ENCODE measurements around the gene ARF3.

ARF3 gene

DNA sequence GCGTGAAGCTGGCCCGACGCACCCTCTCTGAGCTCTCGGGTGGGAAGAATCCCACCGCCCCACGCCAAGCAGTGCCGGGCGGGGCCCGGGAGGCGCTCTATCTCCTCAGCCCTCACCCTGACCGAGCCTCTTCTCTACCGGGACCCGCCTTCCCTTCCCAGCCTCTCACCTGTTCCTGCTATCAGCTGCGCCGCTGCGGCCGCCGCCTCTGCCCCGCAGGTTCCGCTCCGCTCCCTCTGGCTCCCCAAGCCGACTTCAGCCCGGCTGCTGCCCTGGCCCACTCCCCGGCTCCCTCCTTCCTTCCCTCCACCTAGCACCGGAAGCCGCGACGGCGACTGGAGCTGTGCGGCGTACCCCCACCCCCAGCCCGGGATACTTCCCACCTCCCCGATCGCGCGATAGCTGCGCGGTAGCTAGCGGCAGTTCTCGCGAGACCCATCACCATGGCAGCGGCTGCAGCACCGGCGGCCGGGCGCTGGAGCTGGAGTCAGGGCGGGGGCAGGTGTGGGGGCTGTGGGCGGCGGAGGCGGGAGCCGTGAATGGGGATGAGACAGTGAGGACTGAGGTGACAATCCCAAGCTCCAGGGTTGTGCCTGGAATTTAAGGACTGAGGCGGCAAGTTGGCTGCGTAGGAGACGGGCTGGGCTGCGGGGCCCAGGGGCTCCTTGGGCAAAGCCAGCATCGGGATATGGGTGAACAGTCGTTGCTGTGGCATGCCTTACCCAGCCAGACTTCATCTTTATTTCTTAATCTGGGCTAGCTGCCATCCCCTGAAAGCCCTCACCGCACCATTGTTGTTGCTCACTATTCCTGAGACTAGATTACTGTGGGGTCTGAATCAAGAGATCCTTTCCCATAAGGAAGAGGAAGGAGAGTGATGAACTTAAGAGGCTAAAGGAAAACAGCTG is at the start of gene ARF3:
TSS of gene ARF3 (minus strand) at position 347 of the 908 bp plus-strand sequence. CDS start 16,392 bp downstream, outside the sequence.
- peak; percentile 82 to 91 for DNase-seq

- no peak for DNase-seq
These were observed 43.1 kb upstream of the ARF3 start for GRCh38 chr12:49000346-49000745.

DNA sequence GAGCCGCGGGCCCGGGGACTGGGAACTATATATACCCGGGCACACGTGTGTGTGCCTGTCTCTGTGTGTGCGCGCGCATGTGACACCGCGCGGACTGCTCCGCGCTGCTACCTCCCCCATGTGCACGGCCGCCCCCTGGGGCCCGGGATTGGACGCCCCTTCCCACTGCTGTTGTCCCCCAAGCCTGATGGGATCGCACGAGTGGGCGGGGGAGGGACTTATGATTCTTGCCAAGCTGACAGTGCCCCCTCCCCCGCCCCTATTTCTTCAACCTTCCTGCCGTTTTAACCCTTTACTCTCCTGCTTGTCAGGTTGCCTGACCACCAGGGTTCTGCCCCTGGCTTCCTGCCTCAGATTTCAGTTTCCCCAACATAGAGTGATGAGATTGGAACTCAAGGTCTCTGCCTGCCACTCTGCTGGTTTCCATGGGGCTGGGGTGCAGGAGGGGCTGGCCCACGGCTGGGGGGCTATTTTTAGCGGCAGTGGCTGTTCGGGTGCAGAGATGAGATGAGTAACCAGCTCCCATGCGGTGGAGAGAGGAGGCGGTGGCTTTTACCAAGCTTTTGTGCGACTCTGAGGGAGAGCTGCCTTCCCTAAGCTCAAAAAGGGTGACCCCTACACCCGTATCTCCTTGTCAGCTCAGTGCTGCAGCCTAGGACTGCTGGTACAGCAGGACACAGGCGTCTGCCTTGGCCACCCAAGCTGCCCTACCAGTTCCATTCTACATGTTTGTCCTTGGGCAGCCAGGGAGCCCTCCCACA is 42.3 kb upstream of the ARF3 start, which contains the start of gene DDN:
TSS of gene DDN (minus strand) at position 5 of the 761 bp plus-strand sequence. CDS start 88 bp downstream, outside the sequence.
- no peak for DNase-seq

DNA sequence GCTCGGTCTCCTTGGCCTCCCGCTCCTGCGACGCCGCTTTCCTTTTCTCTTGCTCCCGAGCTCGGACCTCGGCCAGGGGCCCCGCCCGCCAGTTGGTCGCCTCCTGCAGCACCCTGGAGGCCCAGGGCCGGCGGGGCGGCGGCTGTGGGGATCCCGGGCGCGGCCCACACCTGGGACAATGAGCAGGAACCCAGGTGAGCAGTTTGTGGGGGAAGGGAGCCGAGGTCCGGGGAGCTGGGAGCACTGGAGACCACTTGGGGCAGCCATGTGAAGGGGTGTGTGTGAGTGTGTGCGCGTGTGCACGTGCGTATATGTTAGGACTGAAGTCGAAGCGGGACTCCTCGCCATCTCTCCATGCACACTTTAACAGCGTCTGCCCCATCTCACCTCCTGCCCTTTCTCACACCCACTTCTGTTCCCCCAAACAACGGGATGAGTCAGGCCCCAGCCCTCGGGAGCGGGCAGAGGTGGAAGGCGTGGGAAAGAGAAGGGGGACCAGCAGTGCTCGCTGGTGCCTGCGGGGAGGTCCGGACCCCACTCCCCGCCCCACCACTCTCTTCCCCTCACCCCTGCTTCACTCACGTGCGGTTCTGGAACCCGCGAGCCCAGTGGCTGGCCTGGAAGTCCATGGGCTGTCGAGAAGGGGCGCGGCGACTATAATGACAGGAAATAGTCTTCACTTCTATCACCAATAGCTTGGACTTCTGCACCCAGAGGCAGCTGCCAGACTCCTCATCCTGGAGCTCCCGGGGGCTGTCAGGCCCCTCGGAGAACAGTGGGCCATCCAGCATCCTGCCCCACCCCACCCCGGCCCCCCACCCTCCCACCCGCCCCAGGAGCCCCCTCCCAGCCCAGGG is 41.4 kb upstream of the ARF3 start:
- DNase-seq, result no peak

GRCh38 chr12:48997719-48998496 is 40.6 kb upstream of the ARF3 start:
- no peak for DNase-seq

- no peak for DNase-seq
These were observed 39.8 kb upstream of the ARF3 start for GRCh38 chr12:48996794-48997718.

DNA sequence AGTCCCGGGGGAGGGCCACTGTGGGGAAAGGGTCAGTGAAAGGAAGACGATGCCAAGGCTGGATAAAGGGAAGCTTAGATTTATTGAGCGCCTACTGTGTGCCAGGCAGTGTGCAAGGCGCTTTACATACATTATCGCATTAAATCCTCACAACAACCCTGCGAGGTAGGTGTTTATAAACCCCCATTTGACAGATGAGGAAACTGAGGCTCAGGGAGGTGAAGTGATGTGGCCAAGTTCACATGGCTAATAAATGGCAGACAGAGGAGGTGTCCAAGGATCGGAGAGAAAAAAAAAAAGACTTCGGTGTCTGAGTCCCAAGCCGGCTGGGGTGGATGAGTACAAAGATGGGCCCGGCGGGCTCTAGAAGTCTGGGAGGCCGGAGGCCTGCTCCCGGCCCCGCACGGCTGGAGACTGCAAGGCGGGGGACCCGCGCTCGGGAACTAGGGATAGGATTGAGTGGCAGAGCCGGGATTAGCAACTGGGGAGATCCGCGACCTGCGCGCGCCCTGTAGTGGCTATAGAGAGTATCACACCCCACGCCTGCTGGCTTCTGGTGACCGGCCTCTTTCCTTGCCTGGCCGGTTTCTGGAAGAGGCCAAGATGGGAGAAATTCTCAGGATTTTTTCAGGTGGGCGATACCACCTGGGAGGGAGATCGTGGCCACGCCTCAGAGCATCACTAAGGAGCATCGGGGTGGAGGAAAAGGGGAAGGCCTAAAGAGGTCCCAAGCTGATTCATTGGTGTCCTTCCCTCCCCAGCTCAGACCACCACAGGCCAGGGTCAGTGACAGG is 38.0 kb upstream of the ARF3 start:
- peak; percentile 39 to 80 for DNase-seq

- DNase-seq, result no peak
These were observed 37.2 kb upstream of the ARF3 start for GRCh38 chr12:48994224-48995085.

- DNase-seq, result no peak
These were observed 36.5 kb upstream of the ARF3 start for GRCh38 chr12:48993787-48994186.

- no peak for DNase-seq
These were observed 34.2 kb upstream of the ARF3 start for GRCh38 chr12:48991247-48992050.

DNA sequence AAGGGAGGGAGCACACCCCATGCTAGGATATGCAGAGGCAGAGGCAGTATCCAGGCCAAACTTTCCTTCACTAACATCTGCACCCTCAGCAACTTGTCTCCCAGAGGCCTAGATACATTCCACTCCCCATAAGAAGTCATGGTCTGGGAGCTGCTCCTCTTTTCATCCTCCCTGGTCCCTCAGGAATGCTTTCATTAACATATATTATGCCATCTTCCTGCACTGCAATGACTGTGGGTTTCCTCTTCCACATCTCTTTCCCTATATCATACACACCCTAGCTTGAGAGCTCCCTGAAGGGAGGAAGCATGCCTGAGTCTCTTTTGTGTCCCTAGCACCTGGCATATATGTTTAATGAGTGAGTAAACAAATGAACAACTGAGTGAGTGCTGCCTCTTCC is 33.3 kb upstream of the ARF3 start:
- no peak for DNase-seq

- DNase-seq, result peak in 1 of 2 experiments; percentile 38
These were observed 30.9 kb upstream of the ARF3 start for GRCh38 chr12:48988030-48988649.

- no peak for DNase-seq
These were observed 29.5 kb upstream of the ARF3 start for GRCh38 chr12:48986720-48987291.

- DNase-seq, result no peak
These were observed 28.6 kb upstream of the ARF3 start for GRCh38 chr12:48985901-48986300.

DNA sequence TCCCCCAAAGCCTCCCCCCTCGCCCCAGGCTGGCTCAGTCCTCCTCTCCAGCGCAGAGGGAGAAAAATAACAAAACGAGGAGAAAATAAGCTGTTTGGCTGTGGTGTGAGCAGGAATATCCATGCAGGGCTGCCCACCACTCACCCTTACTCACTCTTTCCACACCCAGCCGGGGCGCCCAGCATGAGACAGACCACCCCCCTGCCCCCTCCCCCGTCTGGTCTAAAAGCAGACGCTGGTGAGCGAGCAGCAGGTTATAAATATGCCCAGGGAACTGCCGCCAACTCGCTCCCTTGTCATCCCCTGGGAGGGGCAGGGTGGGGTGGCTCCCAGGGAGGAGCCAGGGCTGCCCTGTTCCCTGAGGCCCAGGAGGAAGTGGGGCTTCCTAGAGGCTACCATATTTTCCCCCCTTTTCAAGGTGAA is 28.2 kb upstream of the ARF3 start:
- DNase-seq, result no peak

- DNase-seq, result no peak
These were observed 25.3 kb upstream of the ARF3 start for GRCh38 chr12:48982397-48983080.

DNA sequence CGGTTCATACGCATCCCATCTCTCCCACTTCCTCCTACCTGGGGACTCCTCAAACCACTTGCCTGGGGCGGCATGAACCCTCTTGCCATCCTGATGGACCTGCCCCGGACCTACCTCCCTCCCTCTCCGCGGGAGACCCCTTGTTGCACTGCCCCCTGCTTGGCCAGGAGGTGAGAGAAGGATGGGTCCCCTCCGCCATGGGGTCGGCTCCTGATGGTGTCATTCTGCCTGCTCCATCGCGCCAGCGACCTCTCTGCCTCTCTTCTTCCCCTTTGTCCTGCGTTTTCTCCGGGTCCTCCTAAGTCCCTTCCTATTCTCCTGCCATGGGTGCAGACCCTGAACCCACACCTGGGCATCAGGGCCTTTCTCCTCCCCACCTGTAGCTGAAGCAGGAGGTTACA is 24.5 kb upstream of the ARF3 start:
- no peak for DNase-seq

Data from SW 1271 (cell line).